Endothelial cell of umbilical vein (primary cell): Measurements from ENCODE around the gene CCDC107. TPM values are rescaled to one million over a fixed set of nuclear protein-coding genes. Genes with fewer than 3 reads are reported as not detected.

Experiments
- BruUV-seq: library from RNA; stranded (reverse); fragments of 400-500 nt; replicated peaks from 2 replicates; lab custom pipeline; 2021; lab: Mats Ljungman, UMichigan
- CTCF ChIA-PET: fragments of 300-600, 350-600 bp; sonication (Branson Sonifier 250); formaldehyde crosslinking; loops from one replicate; lab custom pipeline; 2021; ENCODE audit warnings: antibody characterized with exemption, inconsistent platforms; lab: Charles Lee
- POLR2A ChIA-PET: fragments of 300-600, 350-600 bp; sonication (Branson Sonifier 250); formaldehyde crosslinking; loops from one replicate; lab custom pipeline; 2021; ENCODE audit warnings: antibody characterized with exemption, inconsistent platforms; lab: Charles Lee
- DNase-seq: peaks from one replicate; pipeline ENCODE4 v3.0.0-alpha.2; 2011; ENCODE audit warnings: low read depth, low spot score
- FAIRE-seq: peaks from 2 replicates; lab custom pipeline; 2011; peaks lifted over from hg19 to GRCh38; lab: Jason Lieb, UNC
- H2AFZ ChIP-seq: 2 replicates; pipeline ENCODE4 v1.6.0; 2012; ENCODE audit warnings: low read depth, low read length, control low read depth, inconsistent platforms
- H3K27ac ChIP-seq: 2 replicates; pipeline ENCODE4 v1.5.1; 2011; ENCODE audit warnings: low read depth, mild to moderate bottlenecking, control low read depth, low read length, moderate library complexity; ENCODE audit not compliant: insufficient read depth
- H3K27me3 ChIP-seq, 2 experiments: 2 replicates each; pipeline versions ENCODE4 v1.6.0 to v1.6.1; 2011; ENCODE audit warnings: low read length in 2 of 2, mixed read lengths in 1 of 2; ENCODE audit not compliant: control insufficient read depth in 2 of 2, insufficient read depth in 2 of 2
- H3K36me3 ChIP-seq, 2 experiments: 2 replicates in 1 of 2; 3 replicates in 1 of 2; pipeline ENCODE4 v1.5.1; 2011; ENCODE audit warnings: low read length in 2 of 2, mild to moderate bottlenecking in 1 of 2, moderate library complexity in 1 of 2; ENCODE audit not compliant: control insufficient read depth in 2 of 2, insufficient read depth in 2 of 2; ENCODE audit errors: extremely low read depth in 1 of 2
- H3K4me1 ChIP-seq: 3 replicates; pipeline ENCODE4 v1.5.1; 2011; ENCODE audit warnings: mild to moderate bottlenecking, low read length; ENCODE audit not compliant: control insufficient read depth, insufficient read depth; ENCODE audit errors: extremely low read depth
- H3K4me2 ChIP-seq: 2 replicates; pipeline ENCODE4 v1.6.1; 2011; ENCODE audit warnings: low read length, control low read depth, mixed read lengths; ENCODE audit not compliant: insufficient read depth
- H3K4me3 ChIP-seq, 3 experiments: fragments of 200-600 bp in 1 of 3; sonication (generic), shearing (Covaris generic) in 1 of 3; replicated peaks in 1 of 3; 2 replicates each; pipeline ENCODE4 v1.5.1; 2011 to 2016; ENCODE audit warnings: control low read depth in 3 of 3, low read length in 3 of 3, mild to moderate bottlenecking in 2 of 3, inconsistent platforms in 1 of 3, low read depth in 1 of 3, moderate library complexity in 1 of 3; ENCODE audit not compliant: insufficient read depth in 1 of 3
- H3K79me2 ChIP-seq: 2 replicates; pipeline ENCODE4 v1.6.0; 2012; ENCODE audit warnings: low read length, inconsistent platforms; ENCODE audit not compliant: control insufficient read depth, insufficient read depth
- H3K9ac ChIP-seq: replicated peaks from 2 replicates; pipeline ENCODE3; 2011; ENCODE audit warnings: low read length, control low read depth; ENCODE audit not compliant: insufficient read depth; ENCODE audit errors: extremely low read depth
- H3K9me1 ChIP-seq: replicated peaks from 3 replicates; pipeline ENCODE4 v1.6.0; 2011; ENCODE audit warnings: mild to moderate bottlenecking, low read length; ENCODE audit not compliant: control insufficient read depth, insufficient read depth; ENCODE audit errors: extremely low read depth
- H3K9me3 ChIP-seq: replicated peaks from 2 replicates; pipeline ENCODE4 v1.5.1; 2012; ENCODE audit warnings: low read length, inconsistent platforms; ENCODE audit not compliant: control insufficient read depth, insufficient read depth
- H4K20me1 ChIP-seq: replicated peaks from 2 replicates; pipeline ENCODE3; 2011; ENCODE audit warnings: mild to moderate bottlenecking, low read length; ENCODE audit not compliant: control insufficient read depth, insufficient read depth; ENCODE audit errors: extremely low read depth
- EZH2 ChIP-seq: IDR thresholded peaks from 2 replicates; pipeline ENCODE4 v1.6.1; 2012; ENCODE audit warnings: borderline replicate concordance, low read depth, mild to moderate bottlenecking, moderate library complexity, low read length, inconsistent platforms; ENCODE audit not compliant: severe bottlenecking
- FOS ChIP-seq: IDR thresholded peaks from 2 replicates; pipeline ENCODE4 v1.6.1; 2011; ENCODE audit warnings: mild to moderate bottlenecking, low read length, moderate library complexity, borderline replicate concordance; ENCODE audit not compliant: insufficient read depth
- GATA2 ChIP-seq: IDR thresholded peaks from 2 replicates; pipeline ENCODE4 v1.7.0; 2011; ENCODE audit warnings: low read depth, mild to moderate bottlenecking, moderate library complexity, mixed read lengths, low read length; ENCODE audit not compliant: insufficient read length, insufficient read depth
- JUN ChIP-seq: IDR thresholded peaks from 2 replicates; pipeline ENCODE4 v1.6.1; 2011; ENCODE audit warnings: borderline replicate concordance, low read depth; ENCODE audit not compliant: insufficient read length, insufficient read depth
- dilution Hi-C: fragments of 300-500 bp; cut with MboI; formaldehyde crosslinking; loops from one replicate; pipeline ENCODE4 v1.15.0; 2019; ENCODE audit warnings: low sequenced_read_pairs; ENCODE audit not compliant: extremely low pct_ligation_motif_present
- intact Hi-C: fragments of 100-400 bp; cut with micrococcal nuclease; formaldehyde crosslinking; loops from one replicate; pipeline ENCODE4 v1.10.0; 2022
- polyA plus RNA-seq, 4 experiments: library from polyadenylated mRNA; depleted of rRNA in 3 of 4; stranded (reverse) in 3 of 4; unstranded in 1 of 4; fragments of >200 nt; gene quantifications; 2 replicates each; pipeline versions ENCODE4 v1.2.1 to v1.2.3, GENCODE V29; 2011 to 2012; ENCODE audit warnings: missing spikeins in 1 of 4
- total RNA-seq: library from RNA; stranded (reverse); gene quantifications from 2 replicates; pipeline ENCODE4 v1.2.3, GENCODE V29; 2021
- TF ChIP-seq, protein P1 (sequence below), 2 donors: IDR thresholded peaks; 1 replicate in 1 of 2; 2 replicates in 1 of 2; pipeline ENCODE4 v1.5.1; 2011; ENCODE audit warnings: low read length in 2 of 2, mild to moderate bottlenecking in 2 of 2, moderate library complexity in 2 of 2, control low read depth in 1 of 2, inconsistent platforms in 1 of 2, low read depth in 1 of 2; ENCODE audit not compliant: insufficient read depth in 1 of 2; ENCODE audit errors: extremely low read depth in 1 of 2
- TF ChIP-seq, protein P2 (sequence below): IDR thresholded peaks from 2 replicates; pipeline ENCODE4 v1.6.1; 2011; ENCODE audit not compliant: insufficient read depth, insufficient read length

CCDC107 gene
- total and polyA plus RNA-seq, 2 donors (not counting 3 experiments of a cell fraction or from before 2014, with no cell fraction given) = 13.2 to 16.0 TPM

DNA sequence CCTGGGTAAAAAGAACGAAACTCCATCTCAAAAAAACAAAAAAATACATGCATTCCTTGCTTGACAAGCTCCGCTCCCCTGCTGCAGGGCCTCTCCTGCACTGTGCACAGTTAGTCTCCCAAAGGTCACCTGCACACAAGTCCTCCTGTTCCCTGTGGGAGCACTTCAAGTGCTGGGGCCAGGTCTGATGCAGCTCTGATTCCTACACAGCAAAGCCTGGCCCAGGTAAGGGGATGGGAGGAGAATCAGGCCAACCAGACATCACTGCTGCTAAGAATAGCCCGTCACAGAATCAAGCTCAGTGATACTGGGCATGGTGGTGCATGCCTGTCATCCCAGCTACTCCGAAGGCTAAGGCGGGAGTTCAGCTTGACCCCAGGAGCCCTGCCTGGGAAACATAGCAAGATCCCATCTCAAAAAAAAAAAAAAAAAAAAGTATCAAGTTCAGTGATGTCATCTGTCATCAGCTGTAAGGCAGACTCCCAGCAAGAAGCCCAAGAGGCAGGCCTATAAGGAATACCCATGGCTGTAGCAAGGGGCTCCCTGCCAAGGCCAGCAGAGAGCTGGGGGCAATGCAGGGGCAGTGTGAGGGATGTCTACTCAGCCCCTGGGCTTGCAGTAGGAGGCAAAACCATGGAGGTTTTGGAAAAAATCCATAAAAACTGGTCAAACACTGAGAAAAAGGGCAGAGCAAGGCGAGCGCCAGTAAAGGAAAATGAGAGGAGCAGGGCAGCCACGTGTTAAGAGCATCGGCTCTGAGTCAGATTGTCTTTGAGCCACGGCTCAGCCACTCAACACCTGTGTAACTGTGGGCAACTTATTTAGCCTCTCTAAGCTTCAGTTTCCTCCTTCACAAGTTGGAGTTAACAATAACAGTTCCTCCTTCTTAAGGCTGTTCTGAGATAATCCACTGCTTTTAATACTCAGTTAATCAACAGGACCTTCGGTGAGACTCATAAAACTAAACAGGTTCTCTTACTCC lies 28.4 kb downstream of the CCDC107 start:
- peaks cover 36% of the 10 kb centered on the region for H3K79me2 ChIP-seq
- H3K9ac ChIP-seq = no peak overlapping the region
- CTCF ChIA-PET = interaction anchor here (1.1 to 13.5 kb wide), 3 partner anchors 8 to 25 kb away, joined by 3 to 227 read pairs (median 26); partner anchors contain the start of genes ARHGEF39, CCDC107 and RMRP
- no peaks in the 10 kb centered on the region for H3K9me1 ChIP-seq
- no peaks in the 10 kb centered on the region for H3K9me3 ChIP-seq
- H3K27ac ChIP-seq = no peak overlapping the region
- TF ChIP-seq, protein P1, sequence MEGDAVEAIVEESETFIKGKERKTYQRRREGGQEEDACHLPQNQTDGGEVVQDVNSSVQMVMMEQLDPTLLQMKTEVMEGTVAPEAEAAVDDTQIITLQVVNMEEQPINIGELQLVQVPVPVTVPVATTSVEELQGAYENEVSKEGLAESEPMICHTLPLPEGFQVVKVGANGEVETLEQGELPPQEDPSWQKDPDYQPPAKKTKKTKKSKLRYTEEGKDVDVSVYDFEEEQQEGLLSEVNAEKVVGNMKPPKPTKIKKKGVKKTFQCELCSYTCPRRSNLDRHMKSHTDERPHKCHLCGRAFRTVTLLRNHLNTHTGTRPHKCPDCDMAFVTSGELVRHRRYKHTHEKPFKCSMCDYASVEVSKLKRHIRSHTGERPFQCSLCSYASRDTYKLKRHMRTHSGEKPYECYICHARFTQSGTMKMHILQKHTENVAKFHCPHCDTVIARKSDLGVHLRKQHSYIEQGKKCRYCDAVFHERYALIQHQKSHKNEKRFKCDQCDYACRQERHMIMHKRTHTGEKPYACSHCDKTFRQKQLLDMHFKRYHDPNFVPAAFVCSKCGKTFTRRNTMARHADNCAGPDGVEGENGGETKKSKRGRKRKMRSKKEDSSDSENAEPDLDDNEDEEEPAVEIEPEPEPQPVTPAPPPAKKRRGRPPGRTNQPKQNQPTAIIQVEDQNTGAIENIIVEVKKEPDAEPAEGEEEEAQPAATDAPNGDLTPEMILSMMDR (IDR thresholded peaks at IDR 0.05; ENCODE audit: extremely low read depth in 1 of 2, insufficient read depth in 1 of 2, low read depth in 1 of 2, low read length in 2 of 2) = no peak
- TF ChIP-seq JUN (no peak), EZH2 (no peak), FOS (no peak), GATA2 (no peak)
- TF ChIP-seq, protein P2, sequence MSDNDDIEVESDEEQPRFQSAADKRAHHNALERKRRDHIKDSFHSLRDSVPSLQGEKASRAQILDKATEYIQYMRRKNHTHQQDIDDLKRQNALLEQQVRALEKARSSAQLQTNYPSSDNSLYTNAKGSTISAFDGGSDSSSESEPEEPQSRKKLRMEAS = no peak
- dilution Hi-C loops = no loop called here
- POLR2A ChIA-PET = no interaction called here
- peaks cover 28% of the 10 kb centered on the region for H3K4me1 ChIP-seq
- H3K4me3 ChIP-seq = no peak overlapping the region
- H3K4me2 ChIP-seq = no peak overlapping the region
- H4K20me1 ChIP-seq = no peaks in the 10 kb centered on the region
- DNase-seq (no peak), FAIRE-seq (peak; percentile 33)
- no peak overlapping the region for H2AFZ ChIP-seq
- intact Hi-C loops = no loop called here
- BruUV-seq = no TSS peak
- H3K27me3 ChIP-seq = no peaks in the 10 kb centered on the region
- H3K36me3 ChIP-seq = peaks cover 8 to 26% of the 10 kb centered on the region in 2 experiments
